ENCODE results near the gene EZH1.
"Not testable (repeated sequence)": the region's sequence is repeated elsewhere in the genome, so short reads cannot be mapped to it uniquely, and the experiment has no call there.

EZH1 gene

DNA sequence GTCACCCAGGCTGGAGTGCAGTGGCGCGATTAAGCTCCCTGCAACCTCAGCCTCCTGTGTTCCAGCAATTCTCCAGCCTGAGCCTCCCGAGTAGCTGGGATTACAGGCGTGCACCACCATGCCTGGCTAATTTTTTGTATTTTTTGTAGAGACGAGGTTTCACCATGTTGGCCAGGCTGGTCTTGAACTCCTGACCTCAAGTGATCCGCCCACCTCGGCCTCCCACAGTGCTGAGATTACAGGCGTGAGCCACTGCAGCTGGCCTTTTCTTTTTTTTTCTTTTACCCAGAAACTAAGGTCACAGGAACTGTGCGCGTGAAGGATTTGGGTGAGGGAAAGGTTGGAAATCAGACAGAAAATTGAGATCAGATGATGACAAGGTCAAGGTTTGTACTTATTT, 25.1 kb upstream of the EZH1 start:
- DNase-seq, result not testable (repeated sequence)

DNA sequence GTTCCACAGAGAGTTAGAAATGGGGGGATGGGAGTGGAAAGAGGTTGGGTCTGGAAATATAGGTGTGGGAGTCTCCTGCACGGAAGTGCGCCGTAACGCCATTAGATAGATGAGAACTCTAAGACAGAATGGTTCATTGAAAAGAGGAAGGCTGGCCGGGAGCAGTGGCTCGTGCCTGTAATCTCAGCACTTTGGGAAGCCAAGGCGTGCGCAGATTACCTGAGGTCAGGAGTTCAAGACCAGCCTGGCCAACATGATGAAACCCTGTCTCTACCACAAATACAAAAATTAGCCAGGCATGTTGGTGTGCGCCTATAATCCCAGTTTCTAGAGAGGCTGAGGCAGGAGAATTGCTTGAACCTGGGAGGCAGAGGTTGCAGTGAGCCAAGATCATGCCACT, 23.2 kb upstream of the EZH1 start:
- not testable (repeated sequence) for DNase-seq

- DNase-seq, result no peak
Observed at GRCh38 chr17:42767512-42767911, 22.7 kb upstream of the EZH1 start.

DNA sequence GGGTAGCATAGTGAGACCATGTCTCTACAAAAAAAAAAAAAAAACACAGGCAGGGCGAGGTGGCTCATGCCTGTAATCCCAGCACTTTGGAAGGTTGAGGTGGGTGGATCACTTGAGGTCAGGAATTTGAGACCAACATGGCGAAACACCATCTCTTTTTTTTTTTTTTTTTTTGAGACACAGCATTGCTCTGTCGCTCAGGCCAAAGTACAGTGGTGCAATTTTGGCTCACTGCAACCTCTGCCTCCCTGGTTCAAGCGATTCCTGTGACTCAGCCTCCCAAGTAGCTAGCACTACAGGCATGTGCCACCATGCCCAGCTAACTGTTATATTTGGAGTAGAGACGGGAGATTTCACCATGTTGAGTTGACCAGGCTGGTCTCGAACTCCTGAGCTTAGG, 21.3 kb upstream of the EZH1 start:
- no peak for DNase-seq

DNA sequence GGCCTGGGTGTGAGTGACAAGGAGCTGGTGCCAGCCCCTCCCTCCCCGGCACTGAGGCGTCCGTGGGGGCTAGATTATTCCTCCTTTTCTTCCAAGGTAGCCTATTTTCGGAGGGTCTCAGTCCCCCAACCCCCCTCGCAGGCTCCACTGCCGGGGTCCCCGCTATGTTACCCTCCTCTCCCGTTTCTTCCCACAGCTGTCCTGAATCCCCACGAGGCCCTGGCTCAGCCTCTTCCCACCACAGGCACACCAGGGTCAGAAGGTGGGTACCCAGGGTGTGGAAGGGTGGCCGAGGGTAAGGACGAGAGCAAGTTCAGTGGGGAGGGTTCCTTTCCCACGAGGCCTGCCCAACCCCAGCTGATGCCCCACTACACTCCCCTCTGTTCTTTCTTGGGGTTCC, 16.8 kb upstream of the EZH1 start:
- no peak for DNase-seq

GRCh38 chr17:42760652-42761581, 16.1 kb upstream of the EZH1 start, which contains the start of gene RAMP2:
Gene RAMP2, plus strand, starts transcription at chr17:42761227. Its CDS starts 35 bp downstream, at chr17:42761262.
- no peak for DNase-seq

DNA sequence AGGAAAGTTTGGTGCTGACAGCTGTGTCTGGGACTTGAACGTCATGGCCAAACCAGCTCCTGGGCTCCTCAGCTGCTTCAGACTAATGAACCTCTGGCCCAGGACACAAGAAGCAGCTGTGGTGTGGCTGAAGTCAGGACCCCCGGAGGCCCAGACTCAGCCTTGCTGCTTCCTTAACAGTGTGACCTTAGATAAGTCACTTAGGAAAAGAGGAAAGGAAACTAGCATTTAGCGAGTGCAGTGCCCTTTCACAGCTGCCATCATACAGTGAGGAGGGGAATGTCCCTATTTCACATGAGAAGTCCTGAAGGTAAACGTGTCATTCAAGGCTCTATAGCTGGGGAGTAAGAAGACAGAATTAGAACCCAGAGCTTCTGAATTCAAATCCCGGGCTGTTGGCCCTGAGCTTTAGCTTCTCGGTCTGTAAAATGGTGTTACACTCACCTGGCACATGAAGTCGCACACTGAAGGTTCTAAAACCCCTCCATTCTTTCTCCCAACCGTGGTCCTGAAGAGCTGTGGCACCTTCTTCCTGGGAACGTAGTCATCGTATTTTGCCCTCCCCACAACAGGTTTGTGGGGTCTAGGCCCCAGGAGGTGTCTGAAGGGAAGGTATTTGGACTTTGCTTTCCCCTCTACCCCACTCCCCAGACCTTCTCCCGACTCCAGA, 15.3 kb upstream of the EZH1 start:
- no peak for DNase-seq

GRCh38 chr17:42754782-42755181, 9.9 kb upstream of the EZH1 start:
- DNase-seq, result no peak

GRCh38 chr17:42751628-42752027, 6.8 kb upstream of the EZH1 start:
- no peak for DNase-seq

- no peak for DNase-seq
Observed at GRCh38 chr17:42750739-42751344, 6.0 kb upstream of the EZH1 start.

DNA sequence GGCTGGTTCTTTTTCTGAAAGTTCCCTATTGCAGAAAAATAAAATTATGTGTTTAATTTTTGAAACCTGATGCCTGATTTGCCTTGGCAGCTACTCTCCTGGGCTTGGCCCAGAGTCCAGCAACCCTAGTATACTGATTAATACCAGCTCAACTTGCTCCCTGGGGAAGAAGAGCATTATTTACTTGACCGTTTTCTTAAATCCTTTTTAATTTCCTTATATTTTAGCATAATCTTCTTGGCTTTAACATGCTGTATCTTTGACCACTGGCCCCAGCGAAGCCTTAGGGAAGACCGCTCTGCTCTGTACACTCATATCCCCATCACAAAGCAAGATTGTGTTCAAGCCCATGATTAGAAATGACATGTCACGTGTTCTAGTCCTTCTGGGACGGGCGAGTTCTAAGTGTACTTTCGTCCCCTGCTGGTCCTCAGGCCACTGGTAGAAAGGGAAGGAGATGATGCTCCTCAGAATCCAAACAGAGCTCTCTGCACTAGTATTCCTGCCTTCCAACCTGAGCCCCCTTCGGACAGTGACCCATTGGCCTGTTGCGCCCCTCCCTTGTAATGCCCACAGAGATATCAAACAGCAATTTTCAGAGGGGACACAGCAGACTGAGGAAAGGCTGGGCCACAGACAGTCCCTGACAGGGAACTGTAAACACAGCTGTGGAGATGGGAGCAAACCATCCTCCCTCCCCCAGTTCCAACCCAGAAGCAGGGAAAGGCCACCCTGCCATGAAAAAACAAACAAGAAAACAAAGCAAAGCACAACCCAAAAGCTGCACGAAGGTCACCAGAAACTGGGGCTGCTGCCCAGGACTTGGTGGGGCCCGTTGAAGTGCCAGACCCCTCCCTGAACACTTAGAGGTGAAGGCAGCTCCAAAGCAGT, 4.3 kb upstream of the EZH1 start:
- DNase-seq, result no peak

DNA sequence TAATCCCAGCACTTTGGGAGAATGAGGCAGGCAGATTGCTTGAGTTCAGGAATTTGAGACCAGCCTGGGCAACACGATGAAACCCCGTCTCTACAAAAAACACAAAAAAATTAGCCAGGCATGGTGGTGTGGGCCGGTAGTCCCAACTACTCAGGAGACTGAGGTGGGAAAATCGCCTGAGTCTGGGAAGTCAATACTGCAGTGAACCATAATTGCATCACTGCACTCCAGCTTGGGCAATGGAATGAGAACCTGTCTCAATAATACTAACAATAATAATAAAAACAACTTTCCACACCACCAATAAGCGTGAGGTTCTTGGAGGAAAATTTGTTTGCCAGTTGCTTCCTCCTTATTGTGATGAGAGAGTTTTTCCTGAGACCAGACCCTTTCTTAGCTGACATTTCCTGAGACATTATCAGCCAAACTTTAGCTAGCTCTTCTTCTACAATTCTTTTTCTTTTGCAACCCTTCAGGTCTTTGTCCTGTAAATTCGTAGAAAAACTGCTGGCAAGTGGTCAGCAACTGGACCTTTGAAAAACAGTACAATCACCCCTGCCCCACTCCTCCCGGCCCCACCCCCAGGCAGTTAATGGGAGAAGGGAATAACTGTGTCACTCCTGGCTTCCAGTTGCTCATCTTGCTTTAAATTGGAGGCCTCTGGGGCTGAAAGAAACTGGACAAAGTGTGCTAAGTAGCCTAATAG, 3.5 kb upstream of the EZH1 start:
- no peak for DNase-seq

DNA sequence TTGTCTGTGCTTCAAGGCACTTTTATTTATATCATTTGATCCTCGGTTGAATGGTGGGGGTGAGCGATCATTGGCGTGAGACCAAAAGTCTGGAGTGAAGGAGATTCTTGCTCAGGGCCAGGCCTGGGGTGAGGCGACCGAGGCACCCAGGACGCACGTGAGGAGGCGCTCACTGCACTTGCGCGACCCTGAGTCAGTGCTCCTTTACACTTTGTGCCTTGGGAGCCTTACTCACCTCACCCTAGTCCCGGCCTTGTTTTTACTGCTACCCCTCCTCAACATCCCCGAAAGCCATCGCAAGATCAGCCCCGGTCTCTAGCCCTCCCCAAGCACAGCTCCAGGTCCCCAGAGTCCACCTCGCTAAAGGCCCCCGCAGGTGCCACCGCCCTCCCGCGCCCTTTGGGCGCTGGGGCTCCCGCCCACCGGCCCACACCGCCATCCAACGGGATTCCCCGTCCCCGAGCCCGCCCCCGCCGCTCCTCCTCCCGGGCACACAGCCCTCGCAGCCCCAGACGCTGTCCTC, 496 bp downstream of the EZH1 start:
- peak; percentile 56 for DNase-seq

- DNase-seq, result no peak
Observed at GRCh38 chr17:42743595-42744282, 1.1 kb downstream of the EZH1 start.

GRCh38 chr17:42742916-42743315, 1.9 kb downstream of the EZH1 start:
- not testable (repeated sequence) for DNase-seq

DNA sequence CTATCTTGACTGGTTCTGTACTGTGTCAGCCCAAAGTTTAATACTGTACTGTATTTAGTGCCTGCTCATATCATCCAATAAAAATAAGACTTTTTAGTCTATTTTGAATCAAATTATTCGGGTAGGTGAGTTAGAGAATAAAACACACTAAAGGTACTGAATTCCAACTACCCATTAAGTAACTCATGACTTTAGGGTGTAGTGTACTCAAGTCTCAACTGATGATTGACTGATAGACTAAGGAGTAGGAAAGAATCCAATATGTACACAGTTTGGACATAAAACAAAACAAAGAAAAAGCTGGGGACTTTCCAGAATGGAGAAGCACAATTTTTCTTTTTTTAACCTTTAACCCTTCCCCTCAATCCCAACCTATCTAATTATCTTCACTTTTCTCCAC, 4.1 kb downstream of the EZH1 start:
- DNase-seq, result no peak

GRCh38 chr17:42725143-42725542, 19.7 kb downstream of the EZH1 start:
- DNase-seq, result no peak

- no peak for DNase-seq
Observed at GRCh38 chr17:42723636-42724035, 21.2 kb downstream of the EZH1 start.

DNA sequence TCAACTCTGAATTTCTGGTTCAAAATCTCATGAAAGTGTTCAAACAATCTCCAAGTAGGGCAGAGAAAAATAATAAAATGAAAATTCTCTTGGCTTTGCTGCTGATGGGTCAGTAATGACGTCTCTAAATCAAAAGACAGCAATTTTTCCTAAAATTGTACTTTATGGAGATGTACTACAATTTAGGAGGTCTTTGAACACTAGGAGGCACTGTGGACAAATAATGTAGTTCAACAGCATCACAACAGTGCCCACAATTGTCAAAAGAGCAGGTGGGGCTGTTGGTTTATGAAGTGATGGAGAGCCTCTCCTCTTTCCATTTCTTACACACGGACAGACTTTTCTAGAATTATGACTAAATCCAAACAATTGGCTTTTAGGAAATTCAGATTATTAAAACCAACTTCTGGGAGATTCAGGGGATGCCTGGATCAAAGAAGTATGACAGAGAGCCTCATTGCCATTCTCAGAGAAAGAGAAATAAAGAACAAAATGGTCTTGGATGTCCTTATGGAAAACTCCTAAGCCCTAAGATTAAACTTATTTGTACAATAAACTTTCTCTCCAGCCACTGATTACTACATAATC, 23.8 kb downstream of the EZH1 start:
- peak; percentile 73 for DNase-seq

GRCh38 chr17:42709561-42709960, 35.3 kb downstream of the EZH1 start:
- no peak for DNase-seq

- no peak for DNase-seq
Observed at GRCh38 chr17:42708588-42708987, 36.3 kb downstream of the EZH1 start.
